GM10248 (cell line): ENCODE data around the gene FLNA.

Source experiments
- CTCF ChIA-PET: fragments of 300-600 bp; sonication (Branson Sonifier 250); formaldehyde crosslinking; extraction: SDS; loops from one replicate; lab custom pipeline; 2021; ENCODE audit warnings: antibody characterized with exemption; lab: Yijun Ruan, JAX
- POLR2A ChIA-PET: fragments of 350-650 bp; sonication (Branson Sonifier 250); formaldehyde crosslinking; extraction: SDS; loops from one replicate; lab custom pipeline; 2020; ENCODE audit warnings: antibody characterized with exemption; lab: Yijun Ruan, JAX
- DNase-seq: peaks from one replicate; pipeline ENCODE4 v3.0.0; 2012; ENCODE audit errors: extremely low spot score
- TF ChIP-seq, protein P1 (sequence below): IDR thresholded peaks from 2 replicates; pipeline ENCODE4 v1.5.1; 2012; ENCODE audit warnings: mild to moderate bottlenecking, low read depth; ENCODE audit errors: extremely low read depth, missing control alignments, control extremely low read depth

Gene FLNA

DNA sequence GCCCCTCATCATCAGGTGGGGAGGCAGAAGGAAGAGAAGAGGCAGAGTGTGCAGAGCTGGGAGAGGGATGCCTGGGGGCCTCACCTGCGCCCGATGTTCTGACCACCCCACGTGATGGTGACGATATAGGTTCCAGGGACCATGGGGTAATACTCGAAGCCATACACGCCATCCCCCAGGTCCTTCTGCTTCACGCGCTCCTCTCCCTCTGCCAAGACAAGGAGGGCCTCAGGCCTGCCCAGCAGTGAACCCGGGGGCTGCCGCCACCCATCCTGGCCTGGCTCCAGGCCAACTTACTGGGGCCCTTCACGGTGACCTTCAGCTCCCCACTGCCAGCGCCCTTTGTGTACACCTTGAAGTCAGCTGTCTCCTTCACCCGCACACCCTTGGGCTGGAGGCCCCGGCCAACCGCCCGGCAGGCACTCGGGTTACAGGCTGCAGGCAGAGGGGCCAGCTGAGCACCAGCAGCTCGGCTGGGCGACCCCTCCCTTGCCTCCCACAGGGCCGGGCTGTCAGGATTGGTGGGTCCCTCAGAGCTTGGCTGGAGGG lies 9.3 kb downstream of the FLNA start:
- ChIA-PET CTCF (no interaction called here), POLR2A (no interaction called here)
- DNase-seq: no peak
- TF ChIP-seq, protein P1, sequence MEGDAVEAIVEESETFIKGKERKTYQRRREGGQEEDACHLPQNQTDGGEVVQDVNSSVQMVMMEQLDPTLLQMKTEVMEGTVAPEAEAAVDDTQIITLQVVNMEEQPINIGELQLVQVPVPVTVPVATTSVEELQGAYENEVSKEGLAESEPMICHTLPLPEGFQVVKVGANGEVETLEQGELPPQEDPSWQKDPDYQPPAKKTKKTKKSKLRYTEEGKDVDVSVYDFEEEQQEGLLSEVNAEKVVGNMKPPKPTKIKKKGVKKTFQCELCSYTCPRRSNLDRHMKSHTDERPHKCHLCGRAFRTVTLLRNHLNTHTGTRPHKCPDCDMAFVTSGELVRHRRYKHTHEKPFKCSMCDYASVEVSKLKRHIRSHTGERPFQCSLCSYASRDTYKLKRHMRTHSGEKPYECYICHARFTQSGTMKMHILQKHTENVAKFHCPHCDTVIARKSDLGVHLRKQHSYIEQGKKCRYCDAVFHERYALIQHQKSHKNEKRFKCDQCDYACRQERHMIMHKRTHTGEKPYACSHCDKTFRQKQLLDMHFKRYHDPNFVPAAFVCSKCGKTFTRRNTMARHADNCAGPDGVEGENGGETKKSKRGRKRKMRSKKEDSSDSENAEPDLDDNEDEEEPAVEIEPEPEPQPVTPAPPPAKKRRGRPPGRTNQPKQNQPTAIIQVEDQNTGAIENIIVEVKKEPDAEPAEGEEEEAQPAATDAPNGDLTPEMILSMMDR: no peak

DNA sequence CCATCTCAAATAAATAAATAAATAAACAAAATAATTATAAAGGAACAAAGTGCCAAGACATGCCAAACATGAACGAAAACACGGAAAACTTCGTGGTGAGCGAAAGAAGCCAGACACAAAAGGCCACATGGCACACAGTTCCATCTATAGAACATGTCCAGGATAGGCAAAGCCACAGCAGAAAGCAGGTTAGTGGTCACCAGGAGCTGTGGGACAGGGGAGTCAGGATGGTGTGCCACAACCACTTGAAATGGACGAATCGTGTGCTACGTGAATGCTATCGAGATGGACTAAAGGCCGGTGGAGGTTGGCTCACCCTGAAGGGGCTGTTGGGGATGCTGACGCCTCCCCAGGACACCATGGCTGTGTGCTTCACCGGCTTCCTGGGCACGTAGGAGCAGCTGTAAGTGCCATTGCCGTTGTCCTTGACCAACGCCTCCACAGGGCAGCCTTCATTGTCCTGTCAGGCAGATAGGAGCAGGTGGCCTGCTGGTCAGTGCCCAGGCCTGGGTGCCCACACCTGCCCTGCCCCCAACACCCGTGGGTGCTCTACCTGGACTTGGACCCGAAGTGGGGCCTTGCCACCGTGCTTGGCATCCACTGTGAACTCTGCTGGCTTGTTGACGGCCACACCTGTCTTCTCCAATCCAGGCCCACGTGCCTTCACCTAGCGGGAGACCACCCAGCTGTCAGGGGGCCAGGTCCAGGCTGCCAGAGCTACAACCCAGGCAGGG lies 10.6 kb downstream of the FLNA start:
- DNase-seq: no peak
- ChIA-PET CTCF (no interaction called here), POLR2A (no interaction called here)
- TF ChIP-seq, protein P1: no peak

DNA sequence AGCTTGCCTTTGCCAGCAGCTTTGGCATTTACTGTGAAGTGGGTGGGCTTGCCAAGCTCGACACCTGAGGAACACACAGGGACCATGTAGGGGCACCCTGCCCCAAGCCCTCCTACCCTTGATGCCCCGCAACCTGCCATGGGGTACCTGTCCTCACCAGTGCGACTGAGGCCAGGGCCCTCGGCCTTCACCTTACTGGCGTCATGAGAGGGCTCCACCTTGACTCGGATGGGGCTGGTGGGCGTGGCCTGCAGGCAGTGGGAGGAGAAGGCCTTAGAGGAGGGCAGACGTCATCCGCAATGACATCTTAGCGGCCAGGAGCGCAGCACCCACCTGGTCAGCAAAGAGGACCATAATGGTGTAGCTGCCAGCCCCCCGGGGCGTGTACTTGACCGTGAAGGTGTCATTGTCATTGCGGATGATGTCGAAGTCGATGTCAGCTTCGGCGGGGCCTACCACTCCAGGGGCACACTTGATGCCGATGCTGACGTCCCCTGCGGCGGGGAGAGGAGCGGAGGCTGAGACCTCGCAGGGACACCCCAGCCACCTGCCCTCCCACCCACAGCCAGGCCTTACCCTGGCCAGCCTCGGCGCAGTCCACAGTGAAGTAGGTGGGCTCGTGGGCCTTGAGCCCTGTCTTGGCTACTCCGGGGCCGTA lies 12.2 kb downstream of the FLNA start:
- POLR2A ChIA-PET: no interaction called here
- DNase-seq: no peak
- CTCF ChIA-PET: interaction anchor here (2.2 kb wide), 1 partner anchor 11 kb away, joined by 7 read pairs; no protein-coding TSS in a partner anchor

DNA sequence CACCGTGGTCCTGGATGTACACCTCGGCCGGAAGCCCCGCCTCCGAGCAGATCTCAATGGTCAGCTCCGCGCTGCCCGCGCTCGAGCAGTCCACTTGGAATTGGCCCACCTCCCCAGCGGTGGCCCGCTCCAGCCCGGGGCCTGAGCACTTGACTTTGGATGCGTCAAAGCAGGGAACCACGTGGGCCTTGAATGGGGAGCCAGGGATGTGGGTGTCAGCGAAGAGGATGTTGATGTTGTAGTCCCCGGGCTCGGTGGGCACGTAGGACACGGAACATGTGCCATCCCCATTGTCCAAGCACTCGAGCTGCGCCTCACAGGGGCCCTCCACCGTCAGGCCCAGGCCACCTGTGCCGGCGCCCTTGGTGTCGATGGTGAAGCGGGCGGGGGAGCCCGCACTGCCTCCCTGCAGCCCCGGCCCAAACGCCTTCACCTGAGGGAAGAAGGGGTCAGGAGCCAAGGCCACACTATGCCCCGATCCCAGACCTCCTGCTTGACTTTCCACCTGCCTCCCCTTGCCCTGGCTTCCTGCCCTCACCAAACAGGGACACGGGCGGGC lies 14.2 kb downstream of the FLNA start:
- TF ChIP-seq, protein P1: no peak
- POLR2A ChIA-PET: no interaction called here
- CTCF ChIA-PET: no interaction called here
- DNase-seq: no peak

More for the DNA sequence above, 12.2 kb downstream of the FLNA start:
- TF ChIP-seq, protein P1: no peak

DNA sequence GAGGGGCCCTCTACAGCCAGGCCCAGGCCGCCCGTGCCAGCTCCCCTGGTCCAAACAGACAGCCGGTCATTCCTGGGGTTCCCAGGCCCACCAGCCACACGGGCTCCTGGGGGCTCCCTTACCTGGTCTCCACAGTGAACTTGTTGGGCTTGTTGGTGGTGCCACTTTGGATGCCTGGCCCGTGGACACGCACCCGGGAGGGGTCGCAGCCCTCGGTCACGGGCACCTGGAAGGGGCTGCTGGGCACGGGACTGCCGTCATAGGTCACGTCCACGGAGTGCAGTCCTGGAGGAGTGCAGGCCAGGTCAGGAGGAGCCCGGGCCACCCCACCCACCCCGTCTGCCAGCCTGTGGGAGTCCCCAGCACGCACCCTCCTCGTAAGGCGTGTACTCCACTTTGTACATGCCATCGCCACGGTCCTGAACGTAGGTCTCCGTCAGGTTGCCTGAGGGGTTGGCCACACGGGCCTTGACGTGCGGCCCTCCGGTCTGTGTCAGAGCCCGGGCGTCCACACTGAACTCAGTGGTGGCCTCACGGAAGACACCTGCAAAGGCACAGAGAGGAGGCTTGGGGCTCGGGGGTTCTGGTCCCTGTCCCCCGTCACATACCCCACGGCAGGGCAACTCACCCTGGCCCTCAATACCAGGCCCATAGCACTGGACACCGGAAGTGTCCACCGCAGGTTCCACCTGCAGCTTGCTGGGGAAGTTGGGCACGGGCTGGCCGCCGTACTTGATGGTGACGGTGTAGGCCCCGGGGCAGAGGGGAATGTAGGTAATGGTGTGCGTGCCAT lies 14.9 kb downstream of the FLNA start:
- TF ChIP-seq, protein P1: no peak
- CTCF ChIA-PET: no interaction called here
- no peak for DNase-seq
- POLR2A ChIA-PET: interaction anchor here (1.2 kb wide), 1 partner anchor 9 kb away, joined by 3 read pairs; no protein-coding TSS in a partner anchor

DNA sequence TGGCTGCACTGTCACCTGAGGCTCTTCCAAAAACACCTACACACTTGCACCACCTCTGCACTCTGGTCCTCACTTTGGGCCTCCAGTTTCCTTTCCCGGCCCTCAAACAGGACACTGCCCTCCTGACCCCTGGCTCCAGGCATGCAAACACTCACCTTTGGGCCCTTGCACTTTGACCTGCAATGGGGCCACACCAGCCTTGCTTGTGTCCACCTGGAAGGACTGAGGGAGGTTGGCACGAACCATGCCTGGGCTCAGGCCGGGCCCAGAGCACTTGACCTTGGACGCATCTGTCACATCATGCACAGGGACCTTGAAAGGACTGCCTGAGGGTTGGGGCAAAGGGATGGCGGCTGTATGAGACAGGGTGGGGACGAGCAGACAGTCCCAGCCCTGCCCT lies 15.6 kb downstream of the FLNA start:
- ChIA-PET CTCF (no interaction called here), POLR2A (interaction anchor here (1.2 kb wide), 1 partner anchor 9 kb away, joined by 3 read pairs; no protein-coding TSS in a partner anchor)
- DNase-seq: no peak
- TF ChIP-seq, protein P1: no peak
